GM18873 (cell line): ENCODE data around the gene RAX.

Experiments
- ATAC-seq: cut with Tn5 transposase; IDR thresholded peaks from one replicate; pipeline ENCODE4 v1.9.1; 2021; ENCODE audit warnings: mild to moderate bottlenecking, moderate library complexity, moderate number of reproducible peaks; ENCODE audit not compliant: unreplicated experiment, low FRiP score

Gene RAX

DNA sequence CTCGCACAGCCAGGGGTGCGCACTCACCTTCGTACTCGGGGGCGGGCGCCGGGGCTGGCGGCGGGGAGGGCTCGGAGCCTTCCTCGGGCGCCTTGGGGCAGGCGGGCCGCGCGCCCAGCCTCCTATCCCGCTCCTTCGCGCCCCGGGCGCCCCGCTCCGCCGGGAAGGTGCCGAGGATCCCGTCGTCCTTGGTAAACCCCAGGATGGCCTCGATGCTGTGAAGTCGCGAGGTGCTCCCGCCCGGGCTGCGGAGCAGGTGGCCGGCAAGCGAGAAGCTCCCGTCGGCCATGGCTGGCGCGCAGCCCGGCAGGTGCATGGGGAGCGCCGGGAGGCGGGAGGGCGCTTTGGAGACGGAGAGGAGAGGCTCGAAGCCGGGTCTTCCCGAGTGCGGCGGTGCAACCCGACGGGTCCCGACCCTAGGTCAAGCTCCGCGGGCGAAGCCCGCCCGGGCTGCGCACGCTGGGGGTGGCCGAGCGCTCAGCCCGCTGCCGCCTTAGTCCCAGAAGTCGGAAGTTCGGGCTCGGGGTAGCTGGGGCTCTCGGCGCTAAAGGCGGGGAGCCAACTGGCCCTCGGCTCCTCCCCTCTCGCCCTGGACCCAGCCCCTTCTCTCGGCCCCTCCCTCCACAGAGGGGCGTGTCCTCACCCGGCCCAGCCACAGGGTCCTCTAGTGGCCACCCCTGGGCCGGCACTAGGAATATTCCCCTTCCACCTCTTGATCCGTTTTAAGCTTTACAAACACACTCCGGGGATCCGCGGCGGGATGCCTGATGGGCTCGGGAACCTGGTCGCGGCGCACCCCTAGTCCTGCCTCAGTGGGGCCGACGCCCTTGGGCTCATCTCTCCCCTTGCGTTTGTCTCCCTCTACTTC, at the start of gene RAX:
Gene RAX (minus strand): TSS at position 564 of the 868 bp plus-strand sequence. CDS start 248 bp downstream, at position 316.
- no peak for ATAC-seq

DNA sequence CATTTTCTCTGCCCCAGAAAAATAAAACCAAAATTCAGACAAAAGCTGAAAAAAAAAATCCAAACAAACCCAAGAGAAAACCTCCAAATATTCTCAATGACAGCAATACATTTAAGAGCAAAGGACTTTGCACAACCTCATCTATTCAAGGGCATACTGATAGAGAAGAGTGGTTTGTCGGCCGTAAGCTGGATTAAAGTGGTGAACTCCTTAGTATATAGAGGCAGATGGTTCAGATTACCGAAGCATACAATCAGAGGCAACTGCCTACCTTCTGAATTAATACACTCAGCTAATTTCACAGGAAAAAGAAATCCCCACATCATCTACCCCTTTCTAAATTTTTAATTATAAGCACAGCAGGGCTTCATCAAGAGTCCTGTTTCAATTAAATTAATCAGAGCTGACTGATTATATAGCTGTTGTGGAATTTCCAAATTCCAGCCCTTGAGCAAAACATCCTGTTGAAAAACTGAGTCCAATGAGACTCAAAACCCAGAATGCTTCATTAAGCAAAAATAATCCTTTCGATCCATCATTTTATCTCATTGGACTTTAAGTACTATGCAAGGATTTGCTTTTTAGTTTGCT, 45.3 kb upstream of the RAX start, which contains the start of gene CPLX4:
Gene CPLX4 (minus strand): TSS at position 190 of the 591 bp plus-strand sequence. CDS start 187 bp downstream, at position 3.
- ATAC-seq = no peak

DNA sequence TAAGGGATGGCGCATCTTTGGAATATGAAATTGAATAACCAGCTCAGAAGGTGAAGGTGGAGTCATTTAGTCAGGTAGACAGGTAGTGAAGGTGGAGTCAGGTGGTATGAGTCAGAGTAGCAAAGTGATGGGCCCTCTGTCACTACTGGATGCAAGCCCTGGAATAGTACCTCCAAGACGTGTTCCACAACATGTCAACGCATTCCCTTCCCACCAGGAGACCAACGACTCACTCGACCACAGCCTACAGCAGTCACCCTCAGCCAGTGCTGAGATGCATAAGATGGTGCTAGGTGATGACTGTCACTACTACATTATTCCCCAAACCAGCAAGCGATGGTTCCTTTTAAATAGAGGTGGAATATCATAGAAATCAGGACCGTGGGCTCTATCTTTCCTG, 38.4 kb upstream of the RAX start:
- ATAC-seq = no peak

DNA sequence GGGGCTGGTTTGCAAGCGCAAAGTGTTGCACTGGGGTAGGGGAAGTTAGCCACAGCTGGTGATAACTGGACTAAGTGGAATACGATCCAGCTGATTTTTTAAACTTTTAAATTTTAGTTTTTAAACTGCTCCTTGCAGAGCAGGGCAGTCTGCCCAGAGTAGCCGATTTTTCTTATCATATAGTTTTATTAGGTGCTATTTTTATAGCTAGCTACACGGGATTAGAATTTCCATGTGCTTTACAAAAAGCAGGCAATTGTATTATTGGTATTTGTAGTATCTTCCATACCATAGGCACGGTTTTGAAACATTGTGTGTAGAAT, 35.6 kb upstream of the RAX start:
- ATAC-seq = no peak

DNA sequence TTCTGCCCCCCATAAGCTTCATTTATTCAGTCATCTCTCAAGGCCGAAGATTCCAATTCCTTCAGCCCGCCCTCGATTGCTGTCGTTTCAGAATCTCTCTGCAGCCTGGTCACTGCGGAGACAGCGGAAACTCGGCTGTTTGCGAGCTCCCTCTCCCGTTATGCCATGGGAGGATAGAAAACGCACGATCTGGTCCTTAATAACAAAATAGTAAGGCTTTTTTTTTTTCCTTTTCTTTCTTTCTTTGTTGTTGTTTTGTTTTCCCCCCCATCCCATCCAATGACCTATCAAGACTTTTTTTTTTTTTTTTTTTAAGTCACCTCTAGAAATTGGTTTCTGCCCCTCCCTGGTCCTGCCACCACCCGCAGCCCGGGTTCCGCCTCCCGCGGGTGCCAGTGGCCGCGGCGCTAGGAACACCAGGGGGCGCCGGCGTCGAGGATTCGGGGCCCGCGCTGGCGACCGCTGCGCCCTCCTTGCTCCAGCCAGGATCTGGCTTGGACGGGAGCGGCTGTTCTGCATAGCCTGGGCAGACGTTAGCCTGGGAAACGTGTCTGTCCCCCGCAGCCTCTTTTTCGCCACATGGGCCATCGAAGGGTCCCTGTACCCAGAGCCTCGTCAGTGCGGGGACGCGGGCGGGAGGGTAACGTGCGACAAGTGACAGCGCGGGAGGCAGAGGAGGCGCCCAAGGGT, 35.1 kb upstream of the RAX start:
- ATAC-seq = peak; percentile 58

DNA sequence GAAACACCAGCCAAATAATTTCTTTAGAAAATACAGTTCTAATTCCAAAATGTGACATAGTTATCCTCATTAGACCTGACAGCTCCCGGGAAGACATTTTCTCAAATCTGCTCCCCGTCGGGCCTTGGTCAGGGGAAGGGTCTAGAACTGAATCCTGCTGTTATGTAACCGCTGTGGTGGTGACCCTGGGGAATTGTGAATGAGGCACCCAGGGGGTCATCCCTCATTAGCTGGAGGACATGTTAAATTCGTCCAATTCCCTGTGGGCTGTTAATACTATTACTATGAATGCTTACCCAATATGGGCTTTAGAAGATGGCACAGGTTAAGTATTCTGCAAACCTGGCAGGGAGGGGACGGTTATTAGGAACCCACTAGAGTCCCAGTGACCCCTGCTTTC, 33.4 kb upstream of the RAX start:
- no peak for ATAC-seq

DNA sequence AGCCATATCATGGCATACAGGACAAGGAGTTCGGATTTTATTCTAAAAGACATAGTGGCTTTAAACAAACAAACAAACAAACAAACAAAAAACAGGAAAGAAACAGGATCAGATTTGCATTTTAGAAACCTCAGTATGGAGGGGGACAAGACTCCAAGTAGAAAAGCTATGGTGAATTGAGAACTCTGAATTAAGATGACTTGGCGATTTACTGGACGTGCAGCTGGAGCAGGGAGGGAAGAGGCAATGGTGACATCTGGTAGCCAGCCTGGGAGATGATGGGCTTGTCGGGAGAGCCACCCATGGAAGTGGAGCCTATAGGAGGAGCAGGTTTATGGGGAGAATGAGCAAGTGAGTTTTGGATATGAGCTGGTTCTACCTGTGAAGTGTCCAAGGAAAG, 32.0 kb upstream of the RAX start:
- ATAC-seq = no peak

DNA sequence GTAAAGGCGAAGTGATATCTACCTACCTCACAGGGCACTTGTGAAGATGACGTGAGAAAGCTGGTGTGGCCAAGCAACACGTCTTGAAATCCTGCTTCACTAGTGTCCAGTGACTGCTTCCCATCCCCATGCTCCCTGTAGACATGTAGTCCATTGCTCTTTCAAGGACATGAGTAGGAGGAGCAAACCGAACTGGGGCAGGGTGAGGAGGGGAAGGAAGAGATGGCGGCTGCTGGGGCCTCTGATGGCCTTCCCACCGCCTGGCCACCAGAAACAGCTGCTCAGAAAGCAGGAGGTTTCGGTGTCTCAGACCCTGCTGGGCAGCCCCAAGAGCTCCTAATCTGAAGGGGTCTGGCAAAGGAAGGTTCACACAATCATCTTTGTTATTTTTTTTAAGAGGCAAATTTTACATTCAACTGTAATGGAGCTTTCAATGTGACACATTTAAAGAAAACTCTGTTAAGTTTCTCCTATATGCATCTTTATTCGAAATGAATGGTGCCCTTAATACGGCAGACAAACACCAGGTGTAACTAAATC, 30.5 kb upstream of the RAX start:
- no peak for ATAC-seq

DNA sequence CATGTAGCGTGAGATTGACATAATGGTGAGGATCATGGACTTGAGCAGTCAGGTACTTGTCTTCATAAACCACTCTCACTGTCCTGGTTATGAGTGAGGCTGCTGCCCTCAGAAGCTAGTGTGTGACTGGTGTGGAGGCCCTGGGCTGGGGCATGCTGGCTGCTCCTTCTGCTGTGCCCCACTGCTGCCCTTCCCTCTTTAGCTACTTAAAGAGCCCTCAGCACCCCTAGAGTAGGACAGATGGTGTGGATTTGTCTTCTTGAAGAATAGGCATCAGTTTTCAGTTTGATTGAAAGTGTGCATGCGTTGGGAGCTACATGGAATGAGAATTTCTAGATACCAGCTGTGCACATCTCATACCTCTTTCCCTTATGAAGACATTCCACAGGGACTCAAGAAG, 29.8 kb upstream of the RAX start:
- ATAC-seq = no peak

DNA sequence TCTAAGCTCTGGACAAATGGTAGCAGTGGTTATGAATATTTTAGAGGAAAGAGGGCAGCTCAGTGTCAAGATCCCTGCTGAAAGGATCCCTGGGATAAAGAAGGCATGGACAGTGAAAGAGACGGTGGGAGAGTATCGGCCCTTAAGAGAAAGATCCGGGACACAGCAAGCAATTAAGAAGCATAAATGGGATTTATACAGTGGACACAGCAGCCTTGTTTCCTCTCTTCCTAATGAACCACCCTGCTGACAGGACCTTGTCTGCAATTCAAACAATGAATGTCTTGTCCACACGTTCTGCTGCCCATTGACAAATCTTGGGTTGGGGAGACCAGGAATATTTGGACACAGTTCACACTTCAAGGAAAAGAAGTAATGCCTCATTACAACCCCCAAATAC, 28.7 kb upstream of the RAX start:
- no peak for ATAC-seq

DNA sequence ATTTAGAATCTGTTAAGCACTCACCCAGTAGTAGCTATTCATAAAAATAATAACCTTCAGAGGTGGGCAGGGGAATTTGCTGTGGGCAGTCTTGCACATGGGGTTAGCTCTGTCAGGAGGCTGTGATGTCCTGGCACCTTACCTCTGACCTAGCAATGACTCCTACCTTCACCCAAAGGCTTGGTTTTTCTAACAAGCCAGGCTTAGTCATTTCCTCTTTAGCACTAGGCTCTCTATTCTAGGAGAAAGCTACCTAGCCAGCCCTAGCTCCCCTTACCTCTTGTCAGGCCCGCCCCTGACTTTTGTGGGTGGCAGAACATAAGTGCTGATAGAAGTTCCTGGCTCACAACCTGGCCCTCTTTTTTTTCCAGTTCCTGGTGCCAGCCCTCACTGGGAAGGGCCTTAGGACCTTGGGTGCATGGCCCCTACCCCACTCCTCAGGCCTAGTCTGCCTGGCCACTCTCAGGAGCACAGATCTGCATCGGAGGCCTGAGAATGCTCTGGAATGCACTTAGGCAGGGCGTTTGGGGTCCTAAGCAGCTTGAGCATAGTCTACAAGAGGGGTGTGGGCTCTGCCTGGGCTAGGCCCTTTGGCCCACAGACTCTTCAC, 27.5 kb upstream of the RAX start:
- no peak for ATAC-seq

DNA sequence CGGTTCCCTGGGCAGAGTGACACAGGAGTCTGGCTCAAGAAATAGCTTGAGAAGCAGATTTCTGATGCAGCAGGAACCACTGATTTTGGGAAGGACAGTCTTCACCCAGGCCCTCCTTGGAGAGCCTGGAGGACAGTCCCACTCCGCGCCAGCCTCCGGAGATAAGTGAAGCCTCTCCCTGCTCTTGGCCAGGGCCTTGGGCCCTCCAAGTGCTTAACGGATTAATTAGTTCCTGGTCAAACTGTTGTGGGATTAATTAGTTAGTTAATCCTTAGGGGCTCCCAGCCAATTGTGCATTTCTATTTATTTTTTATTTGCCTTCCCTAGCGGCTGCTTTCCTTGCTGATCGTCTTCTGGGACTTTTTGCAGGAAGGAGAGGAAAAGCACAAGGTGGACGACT, 25.6 kb upstream of the RAX start:
- ATAC-seq = no peak

DNA sequence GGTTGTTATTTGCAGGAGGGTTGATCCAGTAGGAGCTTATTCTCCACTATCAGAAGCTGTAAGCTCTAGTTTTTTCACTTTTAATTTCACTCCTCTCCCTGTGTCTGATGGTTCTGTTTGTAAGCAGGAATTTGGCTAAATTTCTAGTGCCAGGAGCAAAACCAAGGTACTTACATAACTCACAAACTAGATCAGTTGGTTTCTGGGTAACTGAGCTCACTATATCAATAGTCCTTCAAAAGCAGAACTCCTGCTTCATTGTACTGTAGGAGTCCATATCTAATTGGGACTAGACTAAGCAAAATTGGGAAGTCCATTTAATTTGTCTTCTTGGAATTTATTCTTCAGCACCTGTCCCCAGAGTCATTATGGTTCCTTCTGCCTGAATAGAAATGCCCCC, 20.1 kb upstream of the RAX start:
- no peak for ATAC-seq

DNA sequence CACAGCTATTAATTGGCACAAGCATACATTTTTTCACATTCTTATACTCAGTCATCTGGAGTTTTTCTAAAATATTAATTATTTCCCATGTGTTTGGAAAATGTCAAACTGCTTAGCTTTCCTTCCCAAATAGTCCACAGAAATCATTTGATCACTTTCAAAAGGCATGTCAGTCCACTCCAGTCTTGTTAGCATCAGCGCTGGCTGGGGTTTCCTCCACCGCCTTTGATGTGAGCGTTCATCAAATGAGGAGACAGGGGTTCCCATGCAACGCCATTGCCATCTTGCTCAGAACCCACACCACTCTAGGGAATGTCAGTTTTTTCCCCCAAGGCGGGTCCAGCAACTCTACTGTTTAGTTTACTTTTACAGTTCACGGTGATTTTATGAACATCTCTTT, 13.1 kb upstream of the RAX start:
- ATAC-seq = no peak

DNA sequence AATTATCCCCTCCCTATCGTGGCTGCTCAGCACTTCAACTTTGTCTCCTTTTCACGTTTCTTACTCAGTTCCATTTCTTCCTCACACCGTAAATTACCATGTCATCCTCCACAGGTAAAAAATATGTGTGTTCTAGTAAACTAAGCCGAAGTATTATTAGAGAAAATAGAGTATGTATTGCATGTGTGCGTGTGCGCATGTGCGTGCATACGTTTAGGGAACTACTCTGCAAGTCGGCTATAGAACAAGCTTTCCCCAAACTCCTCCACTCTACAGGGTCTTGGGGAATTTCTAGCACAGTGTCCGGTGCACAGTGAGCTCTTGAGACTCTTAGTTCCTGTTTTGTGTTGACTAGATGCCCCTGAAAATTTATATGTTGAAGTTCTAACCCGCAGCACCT, 9.1 kb upstream of the RAX start:
- ATAC-seq = no peak

DNA sequence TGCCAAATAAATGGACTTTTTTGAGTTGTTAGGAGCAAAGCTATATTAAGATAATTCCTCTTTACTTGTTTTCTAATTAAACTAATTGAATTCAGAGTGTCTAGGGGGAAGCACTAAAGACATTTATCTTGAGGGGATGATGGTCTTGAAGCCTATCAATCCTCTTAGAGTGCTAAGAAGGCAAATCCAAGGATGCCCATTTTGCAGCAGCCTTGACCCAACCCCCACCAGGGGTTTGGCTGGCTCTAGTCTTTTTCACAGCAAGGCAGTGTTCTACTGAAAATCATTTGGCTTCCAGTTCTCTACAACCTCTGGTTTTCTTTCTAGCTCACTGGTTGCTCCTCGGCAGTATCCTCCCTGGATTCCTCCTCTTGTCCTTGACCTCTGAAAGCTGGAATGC, 6.5 kb upstream of the RAX start:
- ATAC-seq = no peak

DNA sequence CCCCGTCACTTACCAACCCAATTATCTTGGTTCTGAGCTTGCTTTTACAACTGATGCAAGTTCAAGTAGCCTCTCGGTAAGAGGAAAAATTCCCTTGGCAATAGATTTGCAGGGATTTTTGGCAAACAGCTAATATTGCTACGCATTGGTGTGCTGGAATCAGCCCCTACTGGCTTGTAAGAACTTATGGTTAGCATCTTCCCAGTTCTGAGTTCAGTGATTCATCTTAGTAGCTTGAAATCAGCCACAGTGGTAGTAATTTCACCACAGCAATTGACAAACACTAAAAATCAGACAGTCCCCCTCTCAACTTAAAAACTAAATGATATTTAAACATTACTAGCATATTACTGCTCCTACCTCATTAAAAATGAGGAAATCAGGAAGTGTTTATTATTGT, 5.9 kb upstream of the RAX start:
- no peak for ATAC-seq

DNA sequence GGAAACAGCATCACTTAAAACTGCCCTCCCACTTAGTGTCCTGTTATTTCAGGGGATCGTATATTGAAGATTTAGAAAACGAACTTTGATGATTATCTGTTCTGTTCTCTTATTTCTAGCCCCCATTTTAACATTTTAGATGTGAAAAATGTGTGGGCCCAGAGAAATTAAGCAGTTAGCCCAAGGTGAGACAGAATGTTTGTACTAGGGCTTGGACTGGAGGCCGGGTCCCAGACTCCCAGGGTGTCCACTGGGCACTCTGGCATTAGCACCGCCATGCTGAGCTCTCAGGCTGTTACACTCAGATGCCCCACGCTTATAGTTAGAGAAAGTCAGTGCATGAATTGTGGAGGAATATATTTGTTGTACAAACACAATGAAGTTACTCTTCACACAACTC, 5.5 kb upstream of the RAX start:
- ATAC-seq = no peak

DNA sequence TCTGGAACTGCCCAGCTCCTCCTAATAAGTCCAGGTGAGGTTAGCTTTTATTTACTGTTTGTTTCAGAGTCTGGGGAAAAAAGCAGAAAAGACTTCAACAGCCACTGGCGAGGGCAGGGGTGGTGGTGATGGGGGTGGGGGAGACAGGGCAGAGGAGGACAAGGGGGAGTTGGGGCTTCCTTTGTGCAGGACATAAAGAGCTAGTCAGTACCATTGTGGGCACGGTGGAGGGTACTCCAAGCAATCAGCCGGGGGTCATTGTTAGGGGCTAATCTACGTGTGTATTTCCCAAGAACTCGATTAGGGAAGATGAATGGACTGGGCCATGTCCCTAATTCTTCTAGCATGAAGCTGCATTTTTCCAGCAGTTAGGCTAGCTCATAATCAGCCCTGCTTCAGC, 2.8 kb upstream of the RAX start:
- ATAC-seq = no peak

DNA sequence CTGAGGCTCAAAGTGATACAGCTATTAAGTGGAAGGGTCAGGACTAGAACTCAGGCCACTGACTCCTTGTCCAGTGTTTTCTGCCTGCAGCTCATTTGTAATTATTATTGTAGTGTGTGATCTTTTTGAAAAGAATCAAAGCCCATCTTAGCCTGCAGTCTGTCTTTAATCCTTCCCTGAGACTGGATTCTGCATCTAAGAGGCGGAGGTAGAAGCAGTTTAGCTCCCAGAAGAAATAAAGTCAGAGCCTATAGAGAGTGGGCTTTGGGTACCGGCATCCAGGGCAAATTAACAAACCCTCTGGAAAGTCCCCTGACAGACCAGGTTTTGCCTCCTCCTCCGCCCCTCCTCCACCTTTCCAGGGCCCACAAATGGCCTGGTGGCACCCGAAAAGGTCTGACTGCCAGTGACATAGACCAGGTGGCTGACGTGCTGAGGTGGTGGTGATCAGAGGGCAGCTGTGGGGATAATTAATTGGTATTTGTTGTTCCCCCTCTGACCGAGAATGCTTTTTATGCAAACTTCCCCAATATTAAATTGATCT, 2.2 kb upstream of the RAX start:
- ATAC-seq = no peak

DNA sequence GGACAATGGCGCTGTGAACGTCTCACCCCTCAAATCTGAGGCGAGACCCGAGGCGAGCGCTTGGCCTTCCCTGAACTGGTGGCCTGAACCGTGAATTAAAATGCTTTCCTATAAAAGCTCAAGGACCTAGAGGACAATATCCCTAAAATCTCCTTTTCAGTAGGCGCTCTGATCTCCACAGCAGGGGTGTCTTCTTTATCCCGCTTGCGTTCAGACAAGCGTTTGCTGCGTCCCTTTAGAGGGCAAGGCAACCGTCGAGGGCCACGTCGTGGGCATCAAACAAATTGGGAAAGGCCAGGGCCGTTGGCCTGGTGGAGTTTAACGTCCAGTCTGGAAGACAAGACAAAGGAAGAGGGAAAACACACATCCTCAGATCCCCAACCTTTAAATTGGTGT, 1.3 kb upstream of the RAX start:
- no peak for ATAC-seq
